T-helper 9 cell (primary cell): ENCODE data around the gene KANK4.

Experiments used
- DNase-seq: peaks from one replicate; pipeline ENCODE4 v3.0.0-alpha.2; 2020
- total RNA-seq, 2 donors: gene quantifications; one replicate each; lab custom pipeline; 2026; lab: John Stamatoyannopoulos, UW

The KANK4 gene
- 0 to 0.14 reads per million in 2 donors for total RNA-seq

GRCh38 chr1:62318756-62319544, at the start of gene KANK4:
Gene KANK4 (minus strand): TSS chr1:62319434. CDS start chr1:62281564, 37,870 bp downstream.
- DNase-seq = no peak

- DNase-seq = no peak
These were observed 49.8 kb upstream of the KANK4 start for GRCh38 chr1:62368989-62369388.

- DNase-seq = no peak
These were observed 47.8 kb upstream of the KANK4 start for GRCh38 chr1:62367005-62367557.

GRCh38 chr1:62364721-62365120, 45.5 kb upstream of the KANK4 start:
- no peak for DNase-seq

GRCh38 chr1:62362926-62363325, 43.7 kb upstream of the KANK4 start:
- DNase-seq = no peak

GRCh38 chr1:62362061-62362917, 43.1 kb upstream of the KANK4 start:
- DNase-seq = no peak

- DNase-seq = no peak
These were observed 42.2 kb upstream of the KANK4 start for GRCh38 chr1:62361431-62361830.

- DNase-seq = no peak
These were observed 39.6 kb upstream of the KANK4 start for GRCh38 chr1:62358665-62359373.

- DNase-seq = no peak
These were observed 38.7 kb upstream of the KANK4 start for GRCh38 chr1:62357916-62358315.

- no peak for DNase-seq
These were observed 37.1 kb upstream of the KANK4 start for GRCh38 chr1:62356257-62356835.

GRCh38 chr1:62355095-62355494, 35.9 kb upstream of the KANK4 start:
- DNase-seq = no peak

GRCh38 chr1:62353853-62354252, 34.6 kb upstream of the KANK4 start:
- DNase-seq = no peak

GRCh38 chr1:62352387-62352786, 33.2 kb upstream of the KANK4 start:
- no peak for DNase-seq

- DNase-seq = no peak
These were observed 30.4 kb upstream of the KANK4 start for GRCh38 chr1:62349470-62350233.

GRCh38 chr1:62346886-62347285, 27.7 kb upstream of the KANK4 start:
- DNase-seq = no peak

GRCh38 chr1:62343911-62344310, 24.7 kb upstream of the KANK4 start:
- DNase-seq = no peak

- DNase-seq = no peak
These were observed 23.0 kb upstream of the KANK4 start for GRCh38 chr1:62342270-62342669.

GRCh38 chr1:62341615-62342014, 22.4 kb upstream of the KANK4 start:
- DNase-seq = no peak

- no peak for DNase-seq
These were observed 21.9 kb upstream of the KANK4 start for GRCh38 chr1:62341089-62341488.

- no peak for DNase-seq
These were observed 18.7 kb upstream of the KANK4 start for GRCh38 chr1:62337706-62338631.
